ENCODE data around the gene SLC19A1.

Gene SLC19A1

DNA sequence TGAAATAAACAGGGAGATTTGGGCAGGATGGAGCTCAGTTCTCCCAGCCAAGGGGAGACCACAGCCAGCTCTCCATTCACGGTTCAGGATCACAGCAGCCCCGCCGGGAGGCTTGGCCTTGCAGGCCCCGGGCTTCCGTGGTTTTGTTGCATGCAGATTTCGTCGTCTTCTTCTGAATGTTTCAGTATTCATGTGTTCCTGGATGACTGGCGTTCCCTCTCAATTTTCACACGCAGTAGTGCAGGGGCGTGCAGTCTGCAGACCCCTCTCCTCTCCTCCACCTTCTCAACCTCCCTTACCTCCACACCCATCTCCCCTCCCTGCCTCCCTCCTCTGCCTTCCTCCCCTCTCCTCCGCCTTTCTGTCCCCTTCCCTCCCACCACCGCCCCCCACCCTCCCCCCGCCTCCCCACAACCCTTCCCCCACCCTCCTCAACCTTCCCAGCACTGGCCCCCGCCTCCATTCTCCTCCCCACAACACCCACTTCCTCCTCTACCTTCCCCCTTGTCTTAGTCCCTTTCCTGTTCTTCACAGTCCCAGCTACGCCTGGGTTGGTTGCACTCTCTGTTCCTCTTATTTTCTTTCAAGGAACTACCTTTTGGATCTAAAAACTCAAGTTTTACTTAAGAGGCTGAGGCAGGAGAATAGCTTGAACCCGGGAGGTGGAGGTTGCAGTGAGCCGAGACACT is 8.4 kb upstream of the SLC19A1 start:
- intact Hi-C loops (cut with DNase I; ENCODE audit: low total_unique reads): no loop called here
- Histone ChIP-seq H3K9me3 (no peaks in the 10 kb centered on the region), H3K36me3 (no peaks in the 10 kb centered on the region), H3K27ac (no peak overlapping the region), H3K4me1 (peaks cover 0 to 7% (median 4%) of the 10 kb centered on the region in 4 donors), H3K4me3 (no peak overlapping the region), H3K27me3 (peaks cover 0 to 32% of the 10 kb centered on the region in 2 donors)
- TF ChIP-seq, protein P1, sequence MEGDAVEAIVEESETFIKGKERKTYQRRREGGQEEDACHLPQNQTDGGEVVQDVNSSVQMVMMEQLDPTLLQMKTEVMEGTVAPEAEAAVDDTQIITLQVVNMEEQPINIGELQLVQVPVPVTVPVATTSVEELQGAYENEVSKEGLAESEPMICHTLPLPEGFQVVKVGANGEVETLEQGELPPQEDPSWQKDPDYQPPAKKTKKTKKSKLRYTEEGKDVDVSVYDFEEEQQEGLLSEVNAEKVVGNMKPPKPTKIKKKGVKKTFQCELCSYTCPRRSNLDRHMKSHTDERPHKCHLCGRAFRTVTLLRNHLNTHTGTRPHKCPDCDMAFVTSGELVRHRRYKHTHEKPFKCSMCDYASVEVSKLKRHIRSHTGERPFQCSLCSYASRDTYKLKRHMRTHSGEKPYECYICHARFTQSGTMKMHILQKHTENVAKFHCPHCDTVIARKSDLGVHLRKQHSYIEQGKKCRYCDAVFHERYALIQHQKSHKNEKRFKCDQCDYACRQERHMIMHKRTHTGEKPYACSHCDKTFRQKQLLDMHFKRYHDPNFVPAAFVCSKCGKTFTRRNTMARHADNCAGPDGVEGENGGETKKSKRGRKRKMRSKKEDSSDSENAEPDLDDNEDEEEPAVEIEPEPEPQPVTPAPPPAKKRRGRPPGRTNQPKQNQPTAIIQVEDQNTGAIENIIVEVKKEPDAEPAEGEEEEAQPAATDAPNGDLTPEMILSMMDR (IDR thresholded peaks at IDR 0.05): no peak
- DNase-seq: peak in 1 of 2 donors; percentile 55

- intact Hi-C loops (cut with DNase I; ENCODE audit: low total_unique reads): no loop called here
- Histone ChIP-seq H3K27me3 (peaks cover 0 to 28% of the 10 kb centered on the region in 2 donors), H3K27ac (no peak overlapping the region), H3K36me3 (no peaks in the 10 kb centered on the region), H3K4me1 (peaks cover 0 to 3% (median 1%) of the 10 kb centered on the region in 4 donors), H3K9me3 (no peaks in the 10 kb centered on the region), H3K4me3 (no peak overlapping the region)
- DNase-seq: peak in 1 of 2 donors; percentile 58
- TF ChIP-seq, protein P1 (IDR thresholded peaks at IDR 0.05): no peak
These were observed 7.6 kb upstream of the SLC19A1 start for GRCh38 chr21:45549626-45550463.

GRCh38 chr21:45548711-45549491 is 6.7 kb upstream of the SLC19A1 start:
- peak in 1 of 2 donors; percentile 35 for DNase-seq
- peaks cover 0 to 28% of the 10 kb centered on the region in 2 donors for H3K27me3 ChIP-seq
- H3K9me3 ChIP-seq: no peaks in the 10 kb centered on the region
- no peak overlapping the region for H3K4me3 ChIP-seq
- intact Hi-C loops (cut with DNase I; ENCODE audit: low total_unique reads): no loop called here
- no peak overlapping the region for H3K27ac ChIP-seq
- H3K4me1 ChIP-seq: no peaks in the 10 kb centered on the region
- TF ChIP-seq, protein P1 (IDR thresholded peaks at IDR 0.05): no peak
- no peaks in the 10 kb centered on the region for H3K36me3 ChIP-seq

GRCh38 chr21:45547545-45547900 is 5.3 kb upstream of the SLC19A1 start:
- Histone ChIP-seq H3K9me3 (no peaks in the 10 kb centered on the region), H3K4me1 (peaks cover 0 to 7% (median 3%) of the 10 kb centered on the region in 4 donors), H3K27ac (no peak overlapping the region), H3K27me3 (peaks cover 0 to 23% of the 10 kb centered on the region in 2 donors), H3K36me3 (no peaks in the 10 kb centered on the region), H3K4me3 (no peak overlapping the region)
- intact Hi-C loops (cut with DNase I; ENCODE audit: low total_unique reads): no loop called here
- TF ChIP-seq, protein P1 (IDR thresholded peaks at IDR 0.05): no peak
- DNase-seq: peak in 1 of 2 donors; percentile 27

Measured in tibial artery (tissue), 4 donors.